Trophoblast cell (in vitro differentiated cells and primary cell): Measurements from ENCODE around the gene BARX1.

Source experiments
- DNase-seq, 2 donors: peaks; one replicate each; pipeline ENCODE4 v3.0.0-alpha.2; 2016
- H2AFZ ChIP-seq: 2 replicates; pipeline ENCODE4 v1.6.1; 2013; ENCODE audit warnings: low read length, moderate library complexity, mild to moderate bottlenecking; ENCODE audit not compliant: insufficient read depth, poor library complexity
- H2AK5ac ChIP-seq: 2 replicates; pipeline ENCODE4 v1.6.1; 2013; ENCODE audit warnings: mild to moderate bottlenecking, low read length
- H2BK120ac ChIP-seq: 2 replicates; pipeline ENCODE4 v1.6.1; 2013; ENCODE audit warnings: low read length, mild to moderate bottlenecking, moderate library complexity; ENCODE audit not compliant: insufficient read depth, poor library complexity
- H2BK12ac ChIP-seq: 2 replicates; pipeline ENCODE4 v1.6.1; 2013; ENCODE audit warnings: mild to moderate bottlenecking, low read length, moderate library complexity
- H2BK5ac ChIP-seq: 2 replicates; pipeline ENCODE4 v1.6.1; 2013; ENCODE audit warnings: low read length, low read depth, moderate library complexity, mild to moderate bottlenecking; ENCODE audit not compliant: poor library complexity
- H3K14ac ChIP-seq: 2 replicates; pipeline ENCODE4 v1.6.1; 2013; ENCODE audit warnings: mild to moderate bottlenecking, low read length
- H3K18ac ChIP-seq: 2 replicates; pipeline ENCODE4 v1.6.1; 2013; ENCODE audit warnings: mild to moderate bottlenecking, low read length
- H3K23ac ChIP-seq: 2 replicates; pipeline ENCODE4 v1.6.1; 2013; ENCODE audit warnings: low read length
- H3K27ac ChIP-seq: 2 replicates; pipeline ENCODE4 v1.5.1; 2013; ENCODE audit warnings: low read depth, mild to moderate bottlenecking, inconsistent platforms, low read length, moderate library complexity
- H3K27me3 ChIP-seq: 2 replicates; pipeline ENCODE4 v1.6.1; 2013; ENCODE audit warnings: inconsistent platforms, mild to moderate bottlenecking, low read length, moderate library complexity; ENCODE audit not compliant: insufficient read depth
- H3K36me3 ChIP-seq, 2 experiments: 1 replicate in 1 of 2; 2 replicates in 1 of 2; pipeline ENCODE4 v1.6.1; 2013; ENCODE audit warnings: low read length in 2 of 2, mild to moderate bottlenecking in 2 of 2, moderate library complexity in 1 of 2; ENCODE audit not compliant: insufficient read depth in 2 of 2, control insufficient read depth in 1 of 2
- H3K4ac ChIP-seq: 2 replicates; pipeline ENCODE4 v1.6.1; 2013; ENCODE audit warnings: low read depth, mild to moderate bottlenecking, low read length, moderate library complexity
- H3K4me1 ChIP-seq, 2 experiments: 1 replicate in 1 of 2; 2 replicates in 1 of 2; pipeline ENCODE4 v1.6.1; 2013; ENCODE audit warnings: low read length in 2 of 2, mild to moderate bottlenecking in 2 of 2, moderate library complexity in 1 of 2; ENCODE audit not compliant: insufficient read depth in 2 of 2, control insufficient read depth in 1 of 2
- H3K4me2 ChIP-seq: 2 replicates; pipeline ENCODE4 v1.6.1; 2013; ENCODE audit warnings: inconsistent platforms, mild to moderate bottlenecking, low read length, moderate library complexity
- H3K4me3 ChIP-seq: 2 replicates; pipeline ENCODE4 v1.5.1; 2013; ENCODE audit warnings: mild to moderate bottlenecking, low read depth, low read length, inconsistent platforms
- H3K79me1 ChIP-seq: one replicate; pipeline ENCODE4 v1.6.1; 2013; ENCODE audit warnings: low read length
- H3K79me2 ChIP-seq: 2 replicates; pipeline ENCODE4 v1.6.1; 2013; ENCODE audit warnings: low read length, mild to moderate bottlenecking; ENCODE audit not compliant: control insufficient read depth, insufficient read depth, poor library complexity
- H3K9ac ChIP-seq: 2 replicates; pipeline ENCODE4 v1.6.1; 2013; ENCODE audit warnings: mild to moderate bottlenecking, low read length
- H3K9me3 ChIP-seq: 2 replicates; pipeline ENCODE4 v1.6.1; 2013; ENCODE audit warnings: low read depth, mild to moderate bottlenecking, control low read depth, inconsistent platforms, low read length; ENCODE audit not compliant: insufficient read depth
- H4K12ac ChIP-seq: 2 replicates; pipeline ENCODE4 v1.6.1; 2013; ENCODE audit warnings: low read depth, mild to moderate bottlenecking, low read length, moderate library complexity
- H4K8ac ChIP-seq: 2 replicates; pipeline ENCODE4 v1.6.1; 2013; ENCODE audit warnings: low read depth, mild to moderate bottlenecking, low read length, moderate library complexity
- H4K91ac ChIP-seq: one replicate; pipeline ENCODE4 v1.6.1; 2013; ENCODE audit warnings: low read depth, mild to moderate bottlenecking, low read length, moderate library complexity
- WGBS: extraction: QIAGEN DNeasy Blood & Tissue Kit; methylation state at CpG from one replicate; pipeline ENCODE4 v1.1.7; 2013; ENCODE audit warnings: missing lambda C conversion rate; ENCODE audit not compliant: insufficient read length, insufficient coverage; ENCODE audit errors: extremely low coverage; 5-methylcytosine and 5-hydroxymethylcytosine counted together

The BARX1 gene

DNA sequence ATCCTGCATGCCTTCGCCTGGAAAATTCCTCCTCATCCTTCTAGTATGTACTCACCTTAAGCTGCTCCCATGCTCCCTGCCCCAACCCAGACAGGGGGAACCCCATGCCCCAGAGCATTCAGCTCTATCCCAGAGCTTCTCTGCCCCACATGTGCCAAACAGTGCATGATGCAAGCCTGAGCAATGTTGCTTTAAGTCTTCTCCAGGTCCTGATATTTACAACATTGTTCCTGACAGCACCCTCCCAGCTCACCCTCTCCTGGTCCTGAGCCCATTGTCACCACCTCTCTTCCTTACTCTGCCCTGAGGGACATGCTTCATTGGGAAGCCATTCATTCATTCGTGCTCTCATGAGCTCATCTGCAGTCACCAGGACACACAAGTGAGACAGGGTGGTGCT lies 23.4 kb upstream of the BARX1 start:
- Histone ChIP-seq H3K79me2 (no peaks in the 10 kb centered on the region), H3K27ac (no peak overlapping the region), H3K4ac (no peak overlapping the region), H3K4me3 (no peak overlapping the region), H3K4me1 (no peaks in the 10 kb centered on the region), H3K9ac (no peak overlapping the region), H3K23ac (no peak overlapping the region), H3K9me3 (no peaks in the 10 kb centered on the region), H4K91ac (no peak overlapping the region), H2AFZ (no peak overlapping the region), H4K8ac (no peak overlapping the region), H3K79me1 (no peaks in the 10 kb centered on the region), H3K27me3 (no peaks in the 10 kb centered on the region), H2BK12ac (no peak overlapping the region), H4K12ac (no peak overlapping the region), H3K14ac (no peak overlapping the region), H2BK5ac (no peak overlapping the region), H3K18ac (no peak overlapping the region), H3K36me3 (no peaks in the 10 kb centered on the region), H2AK5ac (no peak overlapping the region), H3K4me2 (no peak overlapping the region), H2BK120ac (no peak overlapping the region)
- WGBS = no CpG with 5 or more reads among the region's 2 CpGs
- no peak for DNase-seq

DNA sequence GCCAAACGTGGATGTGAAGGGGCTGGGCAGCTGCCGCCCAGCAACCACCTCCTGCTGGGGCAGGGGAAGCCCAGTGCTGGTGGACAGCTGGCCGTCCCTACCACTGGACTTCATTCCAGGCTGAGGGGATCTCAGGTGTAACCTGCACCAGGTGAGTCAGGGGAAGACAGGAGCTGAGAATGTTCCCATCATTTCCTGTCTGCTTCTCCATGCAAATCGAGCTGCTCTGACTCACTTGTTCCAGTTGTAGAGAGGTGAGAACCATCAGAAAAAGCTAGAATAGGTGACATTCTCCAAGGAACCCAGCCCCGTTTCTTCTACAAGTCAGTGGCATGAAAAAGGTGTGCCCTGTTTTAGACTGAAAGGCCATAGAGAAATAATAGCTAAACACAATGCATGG lies 21.8 kb upstream of the BARX1 start:
- no peak overlapping the region for H3K4me3 ChIP-seq
- no peak overlapping the region for H3K14ac ChIP-seq
- no CpG with 5 or more reads among the region's 5 CpGs for WGBS
- no peak overlapping the region for H4K8ac ChIP-seq
- H2BK5ac ChIP-seq = no peak overlapping the region
- no peak overlapping the region for H3K9ac ChIP-seq
- H3K79me1 ChIP-seq = no peaks in the 10 kb centered on the region
- no peak overlapping the region for H3K27ac ChIP-seq
- H2AFZ ChIP-seq = no peak overlapping the region
- H3K79me2 ChIP-seq = no peaks in the 10 kb centered on the region
- no peak overlapping the region for H2BK120ac ChIP-seq
- H3K9me3 ChIP-seq = peaks cover 1% of the 10 kb centered on the region
- no peak overlapping the region for H2AK5ac ChIP-seq
- no peaks in the 10 kb centered on the region for H3K4me1 ChIP-seq
- H4K91ac ChIP-seq = no peak overlapping the region
- no peak for DNase-seq
- H3K4me2 ChIP-seq = no peak overlapping the region
- H3K36me3 ChIP-seq = no peaks in the 10 kb centered on the region
- no peak overlapping the region for H3K4ac ChIP-seq
- H2BK12ac ChIP-seq = no peak overlapping the region
- no peak overlapping the region for H4K12ac ChIP-seq
- H3K27me3 ChIP-seq = no peaks in the 10 kb centered on the region
- no peak overlapping the region for H3K23ac ChIP-seq
- no peak overlapping the region for H3K18ac ChIP-seq

DNA sequence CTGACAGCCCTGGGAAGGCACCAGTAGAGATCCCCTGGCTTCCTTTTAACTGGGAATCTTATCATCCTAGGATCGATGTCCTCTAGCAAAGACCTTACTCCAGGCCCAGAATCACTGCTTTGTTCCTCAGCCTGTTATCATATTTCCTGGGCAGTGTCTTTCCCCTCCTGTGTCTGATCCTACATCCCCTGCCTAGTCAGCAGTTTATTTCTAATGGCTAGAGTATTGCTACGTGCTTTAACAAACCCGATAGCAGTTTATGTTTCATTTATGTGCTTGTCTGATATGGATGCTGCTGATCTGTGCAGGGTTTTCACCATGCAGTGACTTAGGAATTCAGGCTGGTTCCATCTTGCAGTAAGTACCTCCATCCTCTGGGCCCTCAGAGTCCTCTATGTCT lies 20.9 kb upstream of the BARX1 start:
- no peak overlapping the region for H2BK5ac ChIP-seq
- H3K4ac ChIP-seq = no peak overlapping the region
- H3K27ac ChIP-seq = no peak overlapping the region
- peaks cover 3% of the 10 kb centered on the region for H3K9me3 ChIP-seq
- no peaks in the 10 kb centered on the region for H3K79me1 ChIP-seq
- H4K12ac ChIP-seq = no peak overlapping the region
- no peak overlapping the region for H2AK5ac ChIP-seq
- DNase-seq = no peak
- H3K9ac ChIP-seq = no peak overlapping the region
- no peaks in the 10 kb centered on the region for H3K27me3 ChIP-seq
- no CpG with 5 or more reads among the region's 3 CpGs for WGBS
- H3K14ac ChIP-seq = no peak overlapping the region
- no peaks in the 10 kb centered on the region for H3K36me3 ChIP-seq
- no peak overlapping the region for H4K8ac ChIP-seq
- H2BK12ac ChIP-seq = no peak overlapping the region
- H3K23ac ChIP-seq = no peak overlapping the region
- no peak overlapping the region for H2BK120ac ChIP-seq
- no peak overlapping the region for H3K4me2 ChIP-seq
- no peak overlapping the region for H4K91ac ChIP-seq
- H3K18ac ChIP-seq = no peak overlapping the region
- H3K4me3 ChIP-seq = no peak overlapping the region
- H3K4me1 ChIP-seq = no peaks in the 10 kb centered on the region
- H2AFZ ChIP-seq = no peak overlapping the region
- no peaks in the 10 kb centered on the region for H3K79me2 ChIP-seq

DNA sequence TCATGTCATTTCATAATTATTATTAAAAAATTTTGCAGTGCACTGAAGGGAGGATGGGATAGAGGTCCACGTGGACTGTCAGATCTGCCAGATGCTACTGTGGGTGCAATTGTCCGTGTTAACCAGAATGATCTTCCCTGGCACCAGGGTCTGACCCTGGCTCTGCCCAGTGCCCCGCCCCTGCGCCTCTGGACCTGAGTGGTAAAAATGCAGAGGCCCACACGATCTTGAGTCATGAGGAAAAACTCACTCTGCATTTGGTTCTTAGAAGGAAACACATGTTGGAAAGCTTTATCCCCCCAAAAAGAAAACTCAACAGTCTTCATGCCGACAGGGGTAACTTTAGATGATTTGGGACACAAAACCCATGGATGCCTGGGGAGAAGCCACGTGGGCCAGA lies 20.1 kb upstream of the BARX1 start:
- no peak overlapping the region for H2AK5ac ChIP-seq
- no peaks in the 10 kb centered on the region for H3K4me1 ChIP-seq
- no peaks in the 10 kb centered on the region for H3K79me1 ChIP-seq
- WGBS = no CpG with 5 or more reads among the region's 7 CpGs
- DNase-seq = no peak
- no peak overlapping the region for H4K91ac ChIP-seq
- no peak overlapping the region for H3K23ac ChIP-seq
- H3K9me3 ChIP-seq = peaks cover 3% of the 10 kb centered on the region
- H2BK120ac ChIP-seq = no peak overlapping the region
- no peaks in the 10 kb centered on the region for H3K27me3 ChIP-seq
- H3K14ac ChIP-seq = no peak overlapping the region
- H3K4ac ChIP-seq = no peak overlapping the region
- H3K4me3 ChIP-seq = no peak overlapping the region
- no peak overlapping the region for H3K4me2 ChIP-seq
- H4K12ac ChIP-seq = no peak overlapping the region
- no peak overlapping the region for H4K8ac ChIP-seq
- no peak overlapping the region for H2AFZ ChIP-seq
- no peak overlapping the region for H2BK12ac ChIP-seq
- H3K9ac ChIP-seq = no peak overlapping the region
- no peaks in the 10 kb centered on the region for H3K36me3 ChIP-seq
- no peak overlapping the region for H3K27ac ChIP-seq
- no peak overlapping the region for H2BK5ac ChIP-seq
- no peak overlapping the region for H3K18ac ChIP-seq
- no peaks in the 10 kb centered on the region for H3K79me2 ChIP-seq
